Transverse colon (tissue), 4 donors: Measurements from ENCODE around the gene PSMA3. TPM values are rescaled to one million over a fixed set of nuclear protein-coding genes. Genes with fewer than 3 reads are reported as not detected.

ENCODE experiments used
- DNase-seq: peaks from one replicate; pipeline ENCODE4 v3.0.0-alpha.2; 2019
- H3K27ac ChIP-seq, 4 donors: fragments of 200-600 bp; sonication (generic); 2 replicates each; pipeline ENCODE4 v1.5.1; 2016 to 2018; ENCODE audit warnings: inconsistent platforms in 4 of 4
- H3K27me3 ChIP-seq: fragments of 200-600 bp; sonication (generic); 2 replicates; pipeline ENCODE4 v1.5.1; 2017; ENCODE audit warnings: inconsistent platforms
- H3K36me3 ChIP-seq, 4 donors: fragments of 200-600 bp; sonication (generic); 2 replicates each; pipeline ENCODE4 v1.5.1; 2017 to 2019; ENCODE audit warnings: inconsistent platforms in 4 of 4
- H3K4me1 ChIP-seq, 4 donors: fragments of 200-600 bp; sonication (generic); 2 replicates each; pipeline ENCODE4 v1.5.1; 2017 to 2020; ENCODE audit warnings: inconsistent platforms in 4 of 4
- H3K4me3 ChIP-seq, 4 donors: fragments of 200-600 bp; sonication (generic); 1 replicate in 1 of 4; 2 replicates in 3 of 4; pipeline versions ENCODE4 v1.5.1 to v1.6.1; 2017 to 2019; ENCODE audit warnings: inconsistent platforms in 4 of 4
- H3K9me3 ChIP-seq, 2 donors: fragments of 200-600 bp; sonication (generic); 2 replicates each; pipeline ENCODE4 v1.5.1; 2017 to 2019; ENCODE audit warnings: inconsistent platforms in 2 of 2
- EP300 ChIP-seq: sonication (generic); formaldehyde crosslinking; IDR thresholded peaks from one replicate; pipeline ENCODE4 v1.6.1; 2017; ENCODE audit warnings: antibody characterized with exemption, low read depth
- POLR2A ChIP-seq: fragments of 450-650 bp; IDR thresholded peaks from one replicate; pipeline ENCODE4 v1.6.1; 2016; ENCODE audit warnings: antibody characterized with exemption, mild to moderate bottlenecking, moderate library complexity
- POLR2AphosphoS5 ChIP-seq, 3 donors: sonication (generic); formaldehyde crosslinking; IDR thresholded peaks; one replicate each; pipeline ENCODE4 v1.6.1; 2016; ENCODE audit warnings: antibody characterized with exemption in 3 of 3
- WGBS, 2 donors: methylation state at CpG; one replicate each; pipeline ENCODE4 v1.1.5; 2018; ENCODE audit warnings: low coverage in 1 of 2; 5-methylcytosine and 5-hydroxymethylcytosine counted together
- in situ Hi-C, 4 donors: fragments of 200-750 bp; cut with MboI; loops; one replicate each; pipeline versions ENCODE4 v1.15.0 to v1.15.1; 2017; ENCODE audit warnings: low sequenced_read_pairs in 3 of 4, low pct_ligation_motif_present in 1 of 4, low pct_unique_long_range_greater_than_20kb in 1 of 4
- intact Hi-C: fragments of 100-400 bp; cut with DNase I; formaldehyde crosslinking; loops from one replicate; pipeline ENCODE4 v1.15.1; 2023; ENCODE audit warnings: low total_unique reads
- total RNA-seq, 4 donors: library from RNA; depleted of rRNA; stranded (reverse); fragments of >200 nt; gene quantifications; one replicate each; pipeline ENCODE4 v1.1.0, GENCODE V29; 2016
- TF ChIP-seq, protein P1 (sequence below), 5 experiments: fragments of 200-600 bp in 3 of 5; fragments of 450-650 bp in 2 of 5; sonication (generic) in 3 of 5; IDR thresholded peaks; 1 replicate in 2 of 5; 2 replicates in 3 of 5; pipeline ENCODE4 v1.5.1; 2016 to 2017; ENCODE audit warnings: antibody characterized with exemption in 5 of 5, inconsistent platforms in 3 of 5, mild to moderate bottlenecking in 2 of 5, moderate library complexity in 1 of 5

PSMA3 gene
- total RNA-seq, 4 donors from 2014 or later, result 38.5 to 87.3 (median 80.3) TPM

GRCh38 chr14:58227096-58227819, 17.4 kb upstream of the PSMA3 start:
- Histone ChIP-seq H3K4me1 (no peaks in the 10 kb centered on the region), H3K9me3 (no peaks in the 10 kb centered on the region), H3K27ac (no peak overlapping the region), H3K4me3 (no peak overlapping the region), H3K36me3 (peaks cover 0 to 31% (median 14%) of the 10 kb centered on the region in 4 donors), H3K27me3 (no peaks in the 10 kb centered on the region)
- intact Hi-C loops (no loop called here), in situ Hi-C loops (no loop called here)
- DNase-seq, result no peak
- TF ChIP-seq POLR2AphosphoS5 (IDR thresholded peaks at IDR 0.05) (no peak), EP300 (no peak), POLR2A (no peak)
- TF ChIP-seq, protein P1, sequence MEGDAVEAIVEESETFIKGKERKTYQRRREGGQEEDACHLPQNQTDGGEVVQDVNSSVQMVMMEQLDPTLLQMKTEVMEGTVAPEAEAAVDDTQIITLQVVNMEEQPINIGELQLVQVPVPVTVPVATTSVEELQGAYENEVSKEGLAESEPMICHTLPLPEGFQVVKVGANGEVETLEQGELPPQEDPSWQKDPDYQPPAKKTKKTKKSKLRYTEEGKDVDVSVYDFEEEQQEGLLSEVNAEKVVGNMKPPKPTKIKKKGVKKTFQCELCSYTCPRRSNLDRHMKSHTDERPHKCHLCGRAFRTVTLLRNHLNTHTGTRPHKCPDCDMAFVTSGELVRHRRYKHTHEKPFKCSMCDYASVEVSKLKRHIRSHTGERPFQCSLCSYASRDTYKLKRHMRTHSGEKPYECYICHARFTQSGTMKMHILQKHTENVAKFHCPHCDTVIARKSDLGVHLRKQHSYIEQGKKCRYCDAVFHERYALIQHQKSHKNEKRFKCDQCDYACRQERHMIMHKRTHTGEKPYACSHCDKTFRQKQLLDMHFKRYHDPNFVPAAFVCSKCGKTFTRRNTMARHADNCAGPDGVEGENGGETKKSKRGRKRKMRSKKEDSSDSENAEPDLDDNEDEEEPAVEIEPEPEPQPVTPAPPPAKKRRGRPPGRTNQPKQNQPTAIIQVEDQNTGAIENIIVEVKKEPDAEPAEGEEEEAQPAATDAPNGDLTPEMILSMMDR (IDR thresholded peaks at IDR 0.05), result no peak
- 90 to 96% methylated on average over 5 of the region's 5 CpGs for WGBS, 2 donors

GRCh38 chr14:58238252-58239243, 6.1 kb upstream of the PSMA3 start:
- Histone ChIP-seq H3K27ac (peak overlapping the region; percentile 66 to 83 (median 81)), H3K9me3 (no peaks in the 10 kb centered on the region), H3K36me3 (peaks cover 0 to under 1% (median 0%) of the 10 kb centered on the region in 4 donors), H3K4me1 (peaks cover 0 to 13% (median 9%) of the 10 kb centered on the region in 4 donors), H3K27me3 (no peaks in the 10 kb centered on the region), H3K4me3 (peak overlapping the region; percentile 31 to 73 (median 53))
- TF ChIP-seq EP300 (no peak), POLR2A (no peak), POLR2AphosphoS5 (IDR thresholded peaks at IDR 0.05) (no peak)
- TF ChIP-seq, protein P1 (IDR thresholded peaks at IDR 0.05), result no peak
- in situ Hi-C loops (no loop called here), intact Hi-C loops (no loop called here)
- 30 to 43% methylated on average over 16 of the region's 16 CpGs for WGBS, 2 donors
- DNase-seq, result no peak

GRCh38 chr14:58239244-58240195, 5.1 kb upstream of the PSMA3 start:
- Histone ChIP-seq H3K4me3 (peak overlapping the region; percentile 31 to 73 (median 53)), H3K27ac (peak overlapping the region; percentile 66 to 83 (median 81)), H3K9me3 (no peaks in the 10 kb centered on the region), H3K4me1 (peaks cover 0 to 15% (median 12%) of the 10 kb centered on the region in 4 donors), H3K36me3 (no peaks in the 10 kb centered on the region), H3K27me3 (no peaks in the 10 kb centered on the region)
- WGBS, 2 donors, result 0 to 1% methylated on average over 23 of the region's 23 CpGs
- intact Hi-C loops (loop anchor here (10.0 kb wide), 1 partner anchor 55 kb away; the partner anchor contains the start of gene ARID4A), in situ Hi-C loops (loop anchor here in 2 of 4 donors (10.0 kb wide), 1 partner anchor 55 kb away; the partner anchor contains the start of gene ARID4A (in 2 of the 2))
- DNase-seq, result peak; percentile 79
- TF ChIP-seq POLR2AphosphoS5 (IDR thresholded peaks at IDR 0.05) (peak in 2 of 3 donors; percentile 34 to 42), POLR2A (peak; percentile 30)
- TF ChIP-seq, protein P1 (IDR thresholded peaks at IDR 0.05), result no peak
